NB4 (cell line): Measurements from ENCODE around the gene SRP68.

Experiments
- CTCF ChIP-seq: IDR thresholded peaks from one replicate; pipeline ENCODE4 v1.5.1; 2012; ENCODE audit warnings: low read depth, low read length
- MAX ChIP-seq: IDR thresholded peaks from 2 replicates; pipeline ENCODE4 v1.6.1; 2011; ENCODE audit warnings: low read depth, low read length
- POLR2A ChIP-seq: IDR thresholded peaks from 2 replicates; pipeline ENCODE4 v1.6.1; 2011; ENCODE audit warnings: mild to moderate bottlenecking; ENCODE audit not compliant: insufficient read length; ENCODE audit errors: extremely low read depth

DNA sequence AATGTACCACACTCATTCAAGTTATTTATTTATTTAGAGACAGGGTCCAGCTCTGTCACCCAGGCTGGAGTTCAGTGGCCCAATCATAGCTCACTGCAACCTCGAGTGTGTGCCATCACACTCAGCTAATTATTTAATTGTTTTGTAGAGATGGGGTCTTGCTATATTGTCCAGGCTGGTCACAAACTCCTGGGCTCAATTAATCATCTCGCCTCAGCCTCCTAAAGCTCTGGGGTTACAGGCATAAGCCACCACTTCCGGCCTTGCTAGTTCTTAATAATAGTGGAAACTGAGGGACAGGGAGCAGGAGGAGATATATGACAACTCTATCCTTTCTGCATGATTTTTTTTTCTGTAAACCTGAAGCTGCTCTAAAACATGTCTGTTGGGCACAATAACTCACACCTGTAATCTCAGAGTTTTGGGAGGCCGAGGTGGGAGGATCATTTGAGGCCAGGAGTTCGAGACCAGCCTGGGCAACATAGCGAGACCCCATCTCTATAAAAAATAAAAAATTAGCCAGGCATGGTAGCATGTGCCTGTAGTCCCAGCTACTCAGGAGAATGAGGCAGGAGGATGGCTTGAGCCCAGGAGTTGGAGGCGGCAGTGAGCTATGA lies 42.9 kb upstream of the SRP68 start:
- TF ChIP-seq CTCF (no peak), POLR2A (no peak), MAX (no peak)
